Activated CD4-positive, alpha-beta T cell treated with anti-CD3 and anti-CD28 coated beads, Interleukin-2, amount 50 U/mL, for 48 hours (primary cell): ENCODE results near the gene CALY.
A peak's percentile ranks its signal among the peaks of the same experiment; 100 is the strongest.
"Not testable (repeated sequence)": the region's sequence is repeated elsewhere in the genome, so short reads cannot be mapped to it uniquely, and the experiment has no call there.

Experiments
- DNase-seq, 2 experiments: peaks; one replicate each; pipeline ENCODE4 v3.0.0-alpha.2; 2020

Gene CALY

DNA sequence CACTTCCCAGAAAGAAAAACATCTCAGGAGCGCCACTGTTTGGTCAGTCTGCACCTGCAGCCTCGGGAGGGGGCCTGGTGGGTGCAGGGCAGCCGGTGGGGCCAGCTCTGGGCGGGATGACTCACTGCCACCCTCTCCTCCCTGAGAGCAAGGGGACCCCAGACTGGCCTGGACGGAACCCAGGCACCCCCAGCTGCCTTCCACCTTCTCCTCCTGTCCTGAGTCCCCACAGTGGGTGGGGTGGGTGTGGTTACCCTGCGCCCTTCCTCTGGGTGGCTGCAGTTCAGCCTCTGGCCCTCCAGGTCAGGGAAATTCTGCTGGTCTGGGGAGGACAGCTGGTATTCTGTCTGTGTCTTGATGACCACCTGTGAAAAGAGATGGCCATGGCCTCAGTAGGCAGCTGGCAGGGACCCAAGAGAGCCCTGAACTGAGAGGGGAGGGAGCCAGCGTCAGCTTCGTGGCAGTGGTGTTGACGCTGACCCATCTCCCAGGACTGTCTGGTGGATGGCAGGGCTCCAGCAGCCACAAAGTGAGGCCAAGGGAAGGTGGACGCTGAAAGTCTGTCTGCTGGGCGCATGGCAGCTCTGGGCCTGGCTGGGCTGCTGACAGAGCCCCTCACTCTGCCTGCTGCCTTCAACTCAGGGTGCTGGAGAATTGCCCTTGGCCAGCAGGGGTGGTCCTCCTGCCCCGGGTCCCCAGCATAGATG lies 8.9 kb downstream of the CALY start:
- no peak for DNase-seq

DNA sequence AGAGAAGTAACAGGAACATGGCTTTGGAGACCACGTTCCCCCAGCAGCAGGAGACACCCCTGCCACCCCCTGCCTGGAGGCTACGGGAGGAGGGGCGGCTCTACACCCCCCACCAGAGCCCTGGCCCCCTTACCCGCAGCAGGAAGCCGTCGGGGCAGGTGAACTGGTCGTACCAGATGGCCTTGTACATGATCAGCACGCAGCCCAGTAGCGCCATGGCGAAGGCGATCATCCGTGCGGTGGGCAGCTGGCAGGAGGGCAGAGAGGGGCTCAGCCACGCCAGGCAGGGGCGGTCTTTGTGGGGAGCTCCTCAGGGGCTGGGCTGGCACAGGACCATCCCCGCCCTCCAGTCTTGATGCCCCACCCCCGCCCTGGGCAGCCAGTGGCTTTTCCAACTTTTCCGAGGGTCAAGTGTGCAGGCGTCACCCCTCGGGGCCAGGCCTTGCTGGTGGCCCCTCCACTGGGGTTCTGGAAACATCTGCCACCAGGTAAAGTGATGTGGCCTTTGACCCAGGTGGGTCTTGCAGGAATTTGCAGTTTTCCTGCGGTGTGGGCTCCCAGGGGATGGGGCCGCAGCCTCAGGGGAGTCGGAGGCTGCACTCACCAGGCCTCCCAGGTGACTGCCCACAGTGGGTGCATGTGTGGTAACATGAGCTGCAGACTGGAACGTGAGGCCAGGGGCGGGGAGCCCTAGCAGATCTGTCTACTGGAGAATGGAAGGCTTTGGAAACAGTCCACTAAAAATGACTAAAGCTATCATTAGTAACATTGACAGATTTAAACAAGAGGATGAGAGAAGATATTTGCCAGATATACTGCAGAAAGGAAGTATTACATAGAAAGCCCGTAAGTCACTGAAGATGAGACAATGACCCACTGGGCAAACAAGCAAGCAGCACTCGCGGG lies 9.7 kb downstream of the CALY start:
- no peak for DNase-seq

- no peak for DNase-seq
Observed at GRCh38 chr10:133326223-133326551, 10.5 kb downstream of the CALY start.

GRCh38 chr10:133325440-133326222 lies 11.1 kb downstream of the CALY start:
- no peak for DNase-seq

DNA sequence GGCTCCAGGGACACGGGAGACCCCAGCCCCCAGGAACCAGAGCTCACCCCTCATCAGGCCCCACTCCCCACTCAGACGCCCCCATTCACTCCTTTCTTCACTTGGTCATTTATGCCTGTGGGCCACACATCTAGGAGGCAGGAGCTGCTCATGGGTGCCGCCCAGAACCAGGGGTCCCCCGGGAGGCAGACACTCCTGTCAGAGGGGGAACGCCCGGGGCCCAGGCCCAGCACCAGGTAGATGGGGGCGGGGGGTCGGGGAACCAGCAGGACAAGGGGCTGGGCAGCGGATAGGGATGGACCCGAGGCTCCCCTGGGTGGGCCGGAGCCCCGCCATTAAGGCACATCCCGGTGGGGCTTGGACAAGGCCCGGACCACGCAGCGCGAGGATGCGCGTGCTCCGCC lies 11.8 kb downstream of the CALY start:
- no peak for DNase-seq

DNA sequence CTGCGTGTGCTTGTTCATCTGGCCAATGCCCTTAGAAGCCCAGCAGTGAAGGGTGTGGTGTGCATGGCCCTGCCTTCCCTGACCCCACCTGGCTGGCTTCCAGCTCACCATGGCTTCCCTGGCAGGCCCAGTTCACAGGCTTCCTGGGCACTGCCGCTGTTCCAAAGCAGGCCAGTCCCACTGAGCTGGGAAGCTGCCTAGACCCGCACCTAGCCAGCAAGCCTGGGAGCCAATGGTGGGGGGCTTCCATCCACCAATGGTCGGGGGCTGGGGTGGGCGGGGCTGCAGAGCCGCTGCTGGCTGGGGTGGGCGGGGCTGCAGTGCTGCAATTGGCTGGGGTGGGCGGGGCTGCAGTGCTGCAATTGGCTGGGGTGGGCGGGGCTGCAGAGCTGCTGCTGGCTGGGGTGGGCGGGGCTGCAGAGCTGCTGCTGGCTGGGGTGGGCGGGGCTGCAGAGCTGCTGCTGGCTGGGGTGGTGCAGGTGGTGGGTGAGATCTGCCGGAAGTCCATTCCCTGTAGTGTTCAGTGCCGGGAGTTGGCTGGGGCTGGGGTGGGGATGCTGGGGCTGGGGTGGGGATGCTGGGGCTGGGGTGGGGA lies 12.4 kb downstream of the CALY start:
- peak; percentile 72 to 75 for DNase-seq

GRCh38 chr10:133322064-133322709 lies 14.5 kb downstream of the CALY start:
- not testable (repeated sequence) for DNase-seq

DNA sequence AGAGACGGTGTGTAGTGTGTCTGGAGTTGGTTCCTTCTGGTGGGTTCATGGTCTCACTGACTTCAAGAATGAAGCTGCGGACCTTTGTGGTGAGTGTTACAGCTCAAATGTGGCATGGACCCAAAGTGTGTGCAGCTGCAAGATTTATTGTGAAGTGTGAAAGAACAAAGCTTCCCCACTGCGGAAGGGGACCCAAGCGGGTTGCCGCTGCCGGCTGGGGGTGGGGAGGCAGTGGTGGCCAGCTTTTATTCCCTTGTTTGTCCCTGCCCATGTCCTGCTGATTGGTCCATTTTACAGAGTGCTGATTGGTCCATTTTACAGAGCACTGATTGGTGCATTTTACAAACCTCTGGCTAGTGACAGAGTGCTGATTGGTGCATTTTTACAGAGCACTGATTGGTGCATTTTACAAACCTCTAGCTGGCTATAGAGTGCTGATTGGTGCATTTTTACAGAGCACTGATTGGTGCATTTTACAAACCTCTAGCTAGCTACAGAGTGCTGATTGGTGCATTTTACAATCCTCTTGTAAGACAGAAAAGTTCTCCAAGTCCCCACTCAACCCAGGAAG lies 15.8 kb downstream of the CALY start:
- DNase-seq, result not testable (repeated sequence)

DNA sequence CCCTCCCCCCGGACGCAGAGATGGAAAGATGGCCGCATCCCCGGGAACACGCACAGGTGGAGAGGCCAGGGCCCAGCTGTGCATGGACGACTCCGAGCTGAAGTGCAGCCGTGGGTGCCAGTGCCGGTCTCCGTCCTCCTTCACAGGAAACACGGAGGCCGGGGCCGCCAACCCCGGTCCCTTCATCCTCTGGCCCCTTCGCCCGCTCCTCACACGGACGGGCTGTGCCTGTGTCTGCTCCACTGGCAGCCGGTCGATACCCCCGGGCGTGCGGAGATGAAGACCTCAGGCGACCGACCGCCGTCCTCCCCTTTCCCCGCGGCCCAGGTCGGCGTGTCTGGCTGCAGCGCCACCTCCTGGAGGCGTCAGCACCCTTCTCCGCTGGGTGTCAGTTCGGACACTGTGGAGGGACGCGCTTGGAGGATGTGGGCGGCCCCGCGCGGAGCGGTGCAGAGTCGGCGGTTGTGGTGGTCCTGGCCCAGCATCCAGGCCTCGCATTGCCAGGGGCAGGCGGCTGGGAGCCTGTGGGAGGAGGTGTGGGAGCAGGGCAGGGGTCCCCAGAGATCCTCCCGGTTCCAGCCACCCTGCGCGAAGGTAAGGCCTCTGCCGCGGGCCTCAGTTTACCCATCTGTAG lies 18.1 kb downstream of the CALY start:
- peak; percentile 78 to 82 for DNase-seq

DNA sequence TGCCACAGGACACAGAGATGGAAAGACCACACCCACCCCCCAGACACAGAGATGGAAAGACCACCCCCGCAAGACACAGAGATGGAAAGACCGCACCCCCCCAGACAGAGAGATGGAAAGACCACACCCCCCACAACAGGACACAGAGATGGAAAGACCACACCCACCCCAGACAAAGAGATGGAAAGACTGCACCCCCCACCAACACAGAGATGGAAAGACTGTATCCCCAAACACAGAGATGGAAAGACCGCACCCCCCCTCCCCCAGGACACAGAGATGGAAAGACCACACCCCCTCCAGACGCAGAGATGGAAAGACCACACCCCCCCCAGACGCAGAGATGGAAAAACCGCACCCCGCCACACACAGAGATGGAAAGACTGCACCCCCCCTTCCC lies 20.0 kb downstream of the CALY start:
- DNase-seq, result no peak

DNA sequence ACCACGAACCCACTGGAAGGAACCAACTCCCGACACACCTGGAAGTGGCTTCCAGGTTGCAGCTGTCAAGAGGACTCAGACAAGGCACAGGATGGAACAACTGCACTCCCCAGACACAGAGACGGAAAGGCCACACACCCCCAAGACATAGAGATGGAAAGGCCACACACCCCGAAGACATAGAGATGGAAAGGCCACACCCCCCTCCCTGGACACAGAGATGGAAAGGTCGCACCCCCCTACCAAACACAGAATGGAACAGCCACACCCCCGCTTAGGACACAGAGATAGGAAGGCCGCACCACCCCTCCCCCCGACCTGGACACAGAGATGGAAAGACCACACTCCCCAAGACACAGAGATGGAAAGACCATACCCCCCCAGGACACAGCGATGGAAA lies 20.4 kb downstream of the CALY start:
- no peak for DNase-seq

GRCh38 chr10:133315847-133316246 lies 20.8 kb downstream of the CALY start:
- DNase-seq, result no peak

DNA sequence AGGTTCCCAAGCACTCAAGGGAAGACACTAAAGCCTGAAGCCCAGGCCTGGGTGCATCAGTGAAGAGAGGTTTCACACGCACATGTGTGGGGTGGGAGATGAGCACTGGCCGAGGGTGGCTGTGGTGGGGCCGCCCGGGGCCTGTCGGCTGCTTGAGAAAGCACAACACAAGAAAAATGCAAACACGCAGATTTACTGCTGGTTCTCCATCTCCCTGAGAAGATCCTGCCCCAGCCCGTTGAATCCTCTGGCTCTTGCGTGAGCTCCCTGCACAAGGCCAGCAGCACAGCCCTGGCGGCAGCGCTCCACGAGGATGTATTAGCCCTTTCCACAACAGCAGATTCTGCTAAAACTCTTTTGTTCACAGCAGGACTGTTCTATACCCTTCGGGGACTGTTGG lies 21.8 kb downstream of the CALY start:
- no peak for DNase-seq

DNA sequence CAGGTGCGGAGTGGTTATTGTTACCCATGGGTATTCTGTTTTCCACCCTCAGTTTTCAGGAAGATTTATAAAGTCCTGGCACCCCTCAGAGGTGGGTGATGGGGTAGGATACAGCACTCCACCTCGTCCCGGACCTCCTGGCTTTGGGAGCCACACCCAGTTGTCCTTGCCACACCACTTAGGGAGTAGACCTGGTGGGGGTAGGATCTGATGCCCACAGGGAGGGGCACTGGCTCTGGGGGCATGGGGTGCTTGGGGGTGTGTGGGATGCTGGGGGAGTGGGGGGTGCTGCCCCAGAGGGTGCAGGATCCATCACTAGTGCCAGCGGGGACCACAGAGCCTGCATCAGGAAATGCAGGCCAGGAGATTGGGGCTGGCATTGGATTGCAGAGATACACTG lies 23.5 kb downstream of the CALY start:
- no peak for DNase-seq

GRCh38 chr10:133312769-133313145 lies 23.9 kb downstream of the CALY start:
- DNase-seq, result no peak

GRCh38 chr10:133312016-133312768 lies 24.5 kb downstream of the CALY start:
- no peak for DNase-seq

GRCh38 chr10:133311570-133311969 lies 25.1 kb downstream of the CALY start:
- no peak for DNase-seq

- no peak for DNase-seq
Observed at GRCh38 chr10:133310789-133311188, 25.9 kb downstream of the CALY start.

- no peak for DNase-seq
Observed at GRCh38 chr10:133310399-133310755, 26.3 kb downstream of the CALY start.

DNA sequence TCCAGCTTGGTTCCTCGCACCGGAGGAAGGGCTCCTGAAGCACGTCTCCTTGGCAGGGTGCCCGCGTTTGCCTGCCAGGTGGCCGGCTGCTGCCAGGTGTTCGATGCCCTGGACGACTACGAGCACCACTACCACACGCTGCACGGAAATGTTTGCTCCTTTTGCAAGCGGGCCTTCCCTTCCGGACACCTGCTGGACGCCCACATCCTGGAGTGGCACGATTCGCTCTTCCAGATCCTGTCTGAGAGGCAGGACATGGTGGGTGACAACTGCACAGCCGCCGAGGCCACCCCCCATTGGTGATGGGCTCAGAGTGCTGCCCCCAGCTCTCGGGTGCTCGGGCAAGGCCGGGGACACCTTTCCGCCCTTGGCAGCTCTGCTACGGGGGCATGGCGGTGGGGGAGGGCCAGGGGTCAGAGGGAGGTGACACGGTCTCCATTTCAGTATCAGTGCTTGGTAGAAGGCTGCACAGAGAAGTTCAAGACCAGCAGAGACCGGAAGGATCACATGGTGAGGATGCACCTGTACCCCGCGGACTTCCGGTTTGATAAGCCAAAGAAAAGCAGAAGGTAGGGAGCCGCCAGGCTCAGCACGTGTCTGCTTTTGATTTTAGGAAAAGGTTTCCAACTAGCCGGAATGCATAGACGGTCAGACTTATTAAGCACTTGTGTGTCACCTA lies 26.8 kb downstream of the CALY start:
- DNase-seq, result no peak
